HG03469 (cell line): ENCODE data around the gene TNFSF10.

ENCODE experiments used
- ATAC-seq: cut with Tn5 transposase; IDR thresholded peaks from one replicate; pipeline ENCODE4 v1.9.1; 2021; ENCODE audit warnings: mild to moderate bottlenecking, moderate library complexity, moderate number of reproducible peaks; ENCODE audit not compliant: unreplicated experiment

TNFSF10 gene

DNA sequence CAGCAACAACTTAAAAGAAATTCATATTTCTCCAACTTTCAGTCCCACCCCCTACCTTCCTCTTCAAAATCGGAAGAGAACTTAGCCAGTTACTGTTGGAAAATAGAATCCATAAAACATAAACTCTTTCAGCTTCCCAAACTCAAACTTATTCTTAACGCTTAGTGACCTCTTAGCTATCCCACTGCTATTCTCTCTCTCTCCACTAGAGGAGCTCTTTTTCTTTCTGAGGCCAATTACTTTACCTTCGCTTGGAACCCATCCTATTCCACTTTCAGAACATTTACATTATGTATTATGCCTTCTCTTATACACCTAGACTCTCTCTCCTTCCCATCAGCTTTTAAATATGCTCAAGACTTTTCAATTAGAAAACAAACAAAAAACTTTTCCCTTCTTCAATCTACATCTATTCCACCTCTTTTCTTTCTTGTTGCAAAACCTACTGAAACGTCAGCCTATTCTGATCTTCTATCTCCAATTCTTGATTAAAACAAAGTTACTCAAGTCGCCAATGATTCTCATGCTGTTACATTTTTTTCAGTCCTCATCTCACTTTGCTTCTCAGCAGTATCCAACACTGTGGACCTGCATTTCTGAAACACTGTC, 61.6 kb downstream of the TNFSF10 start:
- peak; percentile 60 for ATAC-seq

DNA sequence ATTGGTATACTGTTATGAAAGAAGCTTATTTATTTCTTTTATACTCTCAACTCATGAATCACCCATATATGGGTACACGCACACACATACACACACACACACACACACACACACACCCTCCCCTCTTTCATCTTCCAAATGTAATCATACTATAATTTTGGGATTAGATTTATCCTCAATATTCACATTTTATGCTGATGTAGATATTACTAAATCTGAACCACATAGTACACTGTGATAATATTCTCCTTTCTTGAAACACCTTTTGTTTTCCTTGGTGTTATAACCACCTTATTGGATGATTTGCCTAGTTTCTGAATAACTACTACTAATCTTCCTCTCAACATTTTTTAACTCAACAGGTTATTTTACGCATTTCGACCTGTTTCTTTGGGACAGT, 66.8 kb downstream of the TNFSF10 start:
- ATAC-seq, result no peak
